Left hindlimb (tissue), 1 donor: Measurements from ENCODE around the gene TM9SF1.

Experiments
- DNase-seq: peaks from one replicate; pipeline ENCODE4 v3.0.0-alpha.2; 2018

The TM9SF1 gene

GRCh38 chr14:24196071-24197055, 1.1 kb upstream of the TM9SF1 start:
- DNase-seq = no peak

- DNase-seq = peak; percentile 29
Observed at GRCh38 chr14:24194873-24195185, 412 bp downstream of the TM9SF1 start.

- DNase-seq = peak; percentile 14
Observed at GRCh38 chr14:24194186-24194872, 912 bp downstream of the TM9SF1 start.

GRCh38 chr14:24192933-24193332, 2.3 kb downstream of the TM9SF1 start:
- DNase-seq = no peak

GRCh38 chr14:24190416-24190815, 4.8 kb downstream of the TM9SF1 start:
- no peak for DNase-seq

GRCh38 chr14:24189460-24189859, 5.8 kb downstream of the TM9SF1 start:
- no peak for DNase-seq

- no peak for DNase-seq
Observed at GRCh38 chr14:24189059-24189375, 6.2 kb downstream of the TM9SF1 start.

GRCh38 chr14:24188251-24189058, 6.8 kb downstream of the TM9SF1 start, which contains the start of gene IPO4:
IPO4 (minus strand) TSS chr14:24188816; CDS start chr14:24188787, 29 bp downstream.
- DNase-seq = peak; percentile 96

GRCh38 chr14:24187539-24187915, 7.7 kb downstream of the TM9SF1 start:
- no peak for DNase-seq

GRCh38 chr14:24186831-24187538, 8.3 kb downstream of the TM9SF1 start:
- DNase-seq = no peak

- no peak for DNase-seq
Observed at GRCh38 chr14:24185741-24186140, 9.5 kb downstream of the TM9SF1 start.

GRCh38 chr14:24185026-24185425, 10.2 kb downstream of the TM9SF1 start:
- no peak for DNase-seq

GRCh38 chr14:24184104-24184970, 10.9 kb downstream of the TM9SF1 start:
- DNase-seq = peak; percentile 28

- no peak for DNase-seq
Observed at GRCh38 chr14:24183014-24183481, 12.2 kb downstream of the TM9SF1 start.

- no peak for DNase-seq
Observed at GRCh38 chr14:24182110-24182882, 12.9 kb downstream of the TM9SF1 start.

- no peak for DNase-seq
Observed at GRCh38 chr14:24181371-24182077, 13.7 kb downstream of the TM9SF1 start.

GRCh38 chr14:24179961-24180796, 15.1 kb downstream of the TM9SF1 start:
- no peak for DNase-seq

GRCh38 chr14:24179294-24179960, 15.8 kb downstream of the TM9SF1 start:
- no peak for DNase-seq
